B cell (primary cell): ENCODE measurements around the gene RARRES1. TPM values are rescaled to one million over a fixed set of nuclear protein-coding genes. Genes with fewer than 3 reads are reported as not detected.
A peak's percentile ranks its signal among the peaks of the same experiment; 100 is the strongest.

Source experiments
- ATAC-seq: fragments of 200-7000 bp; cut with Tn5 transposase; one replicate; pipeline ENCODE4 v1.10.0; 2021; ENCODE audit warnings: low read depth, mild to moderate bottlenecking, moderate number of reproducible peaks, moderate library complexity
- CTCF ChIA-PET: fragments of 350-600 bp; sonication (Branson Sonifier 250); formaldehyde crosslinking; loops from one replicate; lab custom pipeline; 2021; ENCODE audit warnings: antibody characterized with exemption, inconsistent platforms; lab: Charles Lee
- POLR2A ChIA-PET: fragments of 350-600 bp; sonication (Branson Sonifier 250); formaldehyde crosslinking; loops from one replicate; lab custom pipeline; 2021; ENCODE audit warnings: antibody characterized with exemption; lab: Charles Lee
- DNase-seq: peaks from one replicate; pipeline ENCODE4 v3.0.0; 2013
- H2AFZ ChIP-seq: 2 replicates; pipeline ENCODE4 v1.6.1; 2012; ENCODE audit warnings: mild to moderate bottlenecking, low read depth, low read length; ENCODE audit not compliant: insufficient read depth, poor library complexity, severe bottlenecking
- H3K27ac ChIP-seq, 2 donors: 1 replicate in 1 of 2; 2 replicates in 1 of 2; pipeline ENCODE4 v1.5.1; 2012 to 2013; ENCODE audit warnings: low read length in 2 of 2, mild to moderate bottlenecking in 2 of 2, moderate library complexity in 1 of 2
- H3K27me3 ChIP-seq, 4 experiments: fragments of 200-600 bp in 1 of 4; sonication (generic) in 1 of 4; replicated peaks in 1 of 4; 1 replicate in 2 of 4; 2 replicates in 2 of 4; pipeline versions ENCODE4 v1.6.1 to v1.7.0; 2013 to 2016; ENCODE audit warnings: low read length in 3 of 4, mild to moderate bottlenecking in 2 of 4, mixed read lengths in 1 of 4, moderate library complexity in 1 of 4; ENCODE audit not compliant: insufficient read depth in 4 of 4, control insufficient read depth in 3 of 4; ENCODE audit errors: control extremely low read depth in 1 of 4
- H3K36me3 ChIP-seq, 2 experiments: replicated peaks in 1 of 2; 1 replicate in 1 of 2; 2 replicates in 1 of 2; pipeline versions ENCODE4 v1.6.1 to v1.7.1; 2013; ENCODE audit warnings: low read length in 1 of 2; ENCODE audit not compliant: insufficient read depth in 2 of 2, control insufficient read depth in 1 of 2; ENCODE audit errors: control extremely low read depth in 1 of 2, extremely low read depth in 1 of 2
- H3K4me1 ChIP-seq, 2 donors: fragments of 200-600 bp in 1 of 2; sonication (generic) in 1 of 2; 1 replicate in 1 of 2; 2 replicates in 1 of 2; pipeline versions ENCODE4 v1.5.1 to v1.6.1; 2013 to 2017; ENCODE audit warnings: low read length in 2 of 2; ENCODE audit not compliant: control insufficient read depth in 2 of 2, insufficient read depth in 2 of 2
- H3K4me2 ChIP-seq: replicated peaks from 2 replicates; pipeline ENCODE3; 2012; ENCODE audit warnings: mild to moderate bottlenecking, low read depth, low read length; ENCODE audit not compliant: poor library complexity, severe bottlenecking
- H3K4me3 ChIP-seq, 5 experiments: fragments of 200-600 bp in 1 of 5; sonication (generic) in 1 of 5; 1 replicate in 3 of 5; 2 replicates in 2 of 5; pipeline versions ENCODE4 v1.5.1 to v1.7.0; 2011 to 2016; ENCODE audit warnings: low read length in 4 of 5, mild to moderate bottlenecking in 4 of 5, low read depth in 2 of 5, control low read depth in 1 of 5, moderate library complexity in 1 of 5; ENCODE audit not compliant: insufficient read depth in 1 of 5; ENCODE audit errors: control extremely low read depth in 1 of 5, extremely low read depth in 1 of 5
- H3K79me2 ChIP-seq: fragments of 200-600 bp; sonication (generic); one replicate; pipeline ENCODE4 v1.6.0; 2016; ENCODE audit warnings: low read length; ENCODE audit not compliant: control insufficient read depth, insufficient read depth
- H3K9ac ChIP-seq: fragments of 200-600 bp; sonication (generic); 2 replicates; pipeline ENCODE4 v1.6.1; 2017; ENCODE audit warnings: mild to moderate bottlenecking, low read length, moderate library complexity
- H3K9me3 ChIP-seq, 3 donors: one replicate each; pipeline versions ENCODE4 v1.6.1 to v1.7.1; 2013; ENCODE audit warnings: low read length in 2 of 3; ENCODE audit not compliant: control insufficient read depth in 2 of 3, insufficient read depth in 1 of 3; ENCODE audit errors: control extremely low read depth in 1 of 3
- H4K20me1 ChIP-seq: 2 replicates; pipeline ENCODE4 v1.6.0; 2012; ENCODE audit warnings: mild to moderate bottlenecking, low read length; ENCODE audit not compliant: insufficient read depth, control insufficient read depth, poor library complexity, severe bottlenecking
- H3K27ac Mint-ChIP-seq: one replicate; pipeline ENCODE4 v1.8.0; 2021; ENCODE audit warnings: mixed read lengths
- H3K27me3 Mint-ChIP-seq: one replicate; pipeline ENCODE4 v1.8.0; 2021; ENCODE audit warnings: mixed read lengths
- H3K4me1 Mint-ChIP-seq: one replicate; pipeline ENCODE4 v1.8.0; 2021; ENCODE audit warnings: mixed read lengths
- H3K4me3 Mint-ChIP-seq: one replicate; pipeline ENCODE4 v1.8.0; 2021; ENCODE audit warnings: mixed read lengths
- H3K9me3 Mint-ChIP-seq: one replicate; pipeline ENCODE4 v1.8.0; 2022; ENCODE audit warnings: mixed read lengths; ENCODE audit not compliant: insufficient read depth
- EZH2 ChIP-seq: IDR thresholded peaks from 2 replicates; pipeline ENCODE4 v1.6.1; 2012; ENCODE audit warnings: borderline replicate concordance, low read depth, mild to moderate bottlenecking, moderate library complexity, low read length; ENCODE audit not compliant: insufficient read depth, poor library complexity, severe bottlenecking
- WGBS: methylation state at CpG from one replicate; pipeline ENCODE4 v1.1.5; 2013; ENCODE audit warnings: missing lambda C conversion rate; ENCODE audit not compliant: insufficient coverage; 5-methylcytosine and 5-hydroxymethylcytosine counted together
- intact Hi-C: fragments of 100-400 bp; cut with micrococcal nuclease; formaldehyde crosslinking; loops from one replicate; pipeline ENCODE4 v1.10.0; 2022
- polyA plus RNA-seq: library from polyadenylated mRNA; depleted of rRNA; stranded (reverse); fragments of >200 nt; gene quantifications from 2 replicates; pipeline ENCODE4 v1.2.3, GENCODE V29; 2012
- total RNA-seq, 2 donors: library from RNA; stranded (reverse); fragments of 120-200 nt in 1 of 2; gene quantifications; 1 replicate in 1 of 2; 2 replicates in 1 of 2; pipeline versions ENCODE4 v1.2.3 to v1.2.4, GENCODE V29; 2013 to 2022
- TF ChIP-seq, protein P1 (sequence below): fragments of 200-600 bp; IDR thresholded peaks from one replicate; pipeline ENCODE4 v1.8.0; 2022; ENCODE audit warnings: antibody characterized with exemption, mild to moderate bottlenecking

The RARRES1 gene
- total and polyA plus RNA-seq, 2 donors (not counting 1 experiment from before 2014, with no cell fraction given) = not detected

DNA sequence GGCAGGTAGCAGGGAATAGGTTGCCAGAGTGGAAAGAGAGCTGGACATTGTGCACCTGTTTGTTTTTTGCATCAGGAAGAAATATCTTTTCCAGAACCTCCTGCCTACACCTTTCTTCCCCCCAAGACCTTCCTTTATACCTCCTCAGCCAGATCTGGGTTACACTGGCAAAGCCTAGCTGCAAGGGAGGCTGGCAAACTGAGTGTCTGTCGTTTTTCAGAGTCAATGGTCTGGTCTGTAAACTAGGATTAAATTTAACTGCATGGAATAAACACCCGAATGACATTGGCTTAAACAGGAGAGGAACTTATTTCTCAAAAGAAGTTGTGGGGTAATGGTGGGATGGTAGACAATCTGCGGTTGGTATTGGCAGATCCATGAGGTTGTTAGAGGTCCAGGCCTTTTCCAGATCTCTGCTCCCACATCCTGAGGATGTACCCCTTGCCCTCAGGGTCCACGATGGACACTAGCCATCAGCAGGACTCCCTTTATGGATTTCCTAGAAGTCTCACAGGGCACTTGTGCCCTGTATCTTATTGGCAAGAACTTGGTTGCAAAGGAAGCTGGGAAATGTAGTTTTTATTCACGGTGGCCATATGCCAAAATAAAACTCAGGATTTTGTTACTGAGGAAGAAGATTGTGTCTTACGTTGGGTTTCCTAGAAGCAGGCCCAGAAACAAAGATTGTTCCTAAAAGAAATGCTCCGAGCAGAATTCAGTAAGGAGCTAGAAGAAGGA is 3.2 kb upstream of the RARRES1 start:
- intact Hi-C loops = no loop called here
- no peaks in the 10 kb centered on the region for H3K36me3 ChIP-seq
- H2AFZ ChIP-seq = no peak overlapping the region
- H3K4me1 Mint-ChIP-seq = peaks cover 6% of the 10 kb centered on the region
- ChIA-PET POLR2A (no interaction called here), CTCF (interaction anchor here (2.2 kb wide), 1 partner anchor 8 kb away, joined by 14 read pairs; no protein-coding TSS in a partner anchor)
- no peaks in the 10 kb centered on the region for H3K9me3 Mint-ChIP-seq
- no peaks in the 10 kb centered on the region for H4K20me1 ChIP-seq
- no peak overlapping the region for H3K27ac ChIP-seq
- peaks cover 8 to 12% of the 10 kb centered on the region in 2 donors for H3K4me1 ChIP-seq
- ATAC-seq (no peak), DNase-seq (no peak)
- peaks cover 0 to 9% (median 3%) of the 10 kb centered on the region in 4 experiments for H3K27me3 ChIP-seq
- TF ChIP-seq, protein P1, sequence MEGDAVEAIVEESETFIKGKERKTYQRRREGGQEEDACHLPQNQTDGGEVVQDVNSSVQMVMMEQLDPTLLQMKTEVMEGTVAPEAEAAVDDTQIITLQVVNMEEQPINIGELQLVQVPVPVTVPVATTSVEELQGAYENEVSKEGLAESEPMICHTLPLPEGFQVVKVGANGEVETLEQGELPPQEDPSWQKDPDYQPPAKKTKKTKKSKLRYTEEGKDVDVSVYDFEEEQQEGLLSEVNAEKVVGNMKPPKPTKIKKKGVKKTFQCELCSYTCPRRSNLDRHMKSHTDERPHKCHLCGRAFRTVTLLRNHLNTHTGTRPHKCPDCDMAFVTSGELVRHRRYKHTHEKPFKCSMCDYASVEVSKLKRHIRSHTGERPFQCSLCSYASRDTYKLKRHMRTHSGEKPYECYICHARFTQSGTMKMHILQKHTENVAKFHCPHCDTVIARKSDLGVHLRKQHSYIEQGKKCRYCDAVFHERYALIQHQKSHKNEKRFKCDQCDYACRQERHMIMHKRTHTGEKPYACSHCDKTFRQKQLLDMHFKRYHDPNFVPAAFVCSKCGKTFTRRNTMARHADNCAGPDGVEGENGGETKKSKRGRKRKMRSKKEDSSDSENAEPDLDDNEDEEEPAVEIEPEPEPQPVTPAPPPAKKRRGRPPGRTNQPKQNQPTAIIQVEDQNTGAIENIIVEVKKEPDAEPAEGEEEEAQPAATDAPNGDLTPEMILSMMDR = no peak
- no peak for TF ChIP-seq EZH2
- no peaks in the 10 kb centered on the region for H3K79me2 ChIP-seq
- no peak overlapping the region for H3K4me3 Mint-ChIP-seq
- H3K9me3 ChIP-seq = peaks cover 0 to 8% (median 7%) of the 10 kb centered on the region in 3 donors
- WGBS = 95% methylated on average over 7 of the region's 7 CpGs
- no peak overlapping the region for H3K4me2 ChIP-seq
- no peak overlapping the region for H3K27ac Mint-ChIP-seq
- H3K4me3 ChIP-seq = no peak overlapping the region
- peaks cover 5% of the 10 kb centered on the region for H3K27me3 Mint-ChIP-seq
- H3K9ac ChIP-seq = no peak overlapping the region

DNA sequence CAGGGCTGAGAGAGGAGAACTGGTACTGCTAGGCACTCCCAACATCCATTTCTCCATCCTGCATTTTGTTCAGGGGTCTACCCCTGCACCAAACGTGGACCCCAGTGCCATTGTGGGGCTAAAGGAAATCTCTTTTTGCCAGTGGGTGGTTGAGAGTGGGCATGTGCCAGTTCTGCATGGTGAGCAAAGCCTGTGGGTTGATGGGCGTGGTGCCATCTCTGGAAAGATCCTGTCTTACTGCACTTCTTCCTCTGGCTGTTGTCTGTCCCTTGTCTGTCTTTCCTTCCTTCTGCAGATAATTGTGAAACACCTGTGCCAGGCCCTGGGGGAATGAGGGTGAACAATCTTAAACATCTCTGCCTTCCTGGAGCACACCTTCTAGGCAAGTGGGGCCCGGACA is 1.4 kb upstream of the RARRES1 start:
- peaks cover 0 to 8% (median 7%) of the 10 kb centered on the region in 3 donors for H3K9me3 ChIP-seq
- H3K36me3 ChIP-seq = no peaks in the 10 kb centered on the region
- H3K27me3 ChIP-seq = peaks cover 0 to 9% (median 3%) of the 10 kb centered on the region in 4 experiments
- peaks cover 8 to 12% of the 10 kb centered on the region in 2 donors for H3K4me1 ChIP-seq
- H3K4me3 ChIP-seq = no peak overlapping the region
- H3K27me3 Mint-ChIP-seq = peaks cover 5% of the 10 kb centered on the region
- intact Hi-C loops = no loop called here
- ATAC-seq (no peak), DNase-seq (no peak)
- H3K4me2 ChIP-seq = no peak overlapping the region
- TF ChIP-seq EZH2 = no peak
- TF ChIP-seq, protein P1 = no peak
- H3K4me1 Mint-ChIP-seq = peaks cover 8% of the 10 kb centered on the region
- H3K9ac ChIP-seq = no peak overlapping the region
- H3K27ac Mint-ChIP-seq = no peak overlapping the region
- CTCF ChIA-PET = no interaction called here
- no peak overlapping the region for H2AFZ ChIP-seq
- POLR2A ChIA-PET = interaction anchor here (0.7 kb wide), 1 partner anchor 61 kb away, joined by 3 read pairs; no protein-coding TSS in a partner anchor
- no peaks in the 10 kb centered on the region for H3K9me3 Mint-ChIP-seq
- peak overlapping the region; percentile 49 for H3K4me3 Mint-ChIP-seq
- no peak overlapping the region for H3K27ac ChIP-seq
- 91% methylated on average over 2 of the region's 3 CpGs for WGBS
- no peaks in the 10 kb centered on the region for H4K20me1 ChIP-seq
- H3K79me2 ChIP-seq = no peaks in the 10 kb centered on the region
